HL-60 (cell line): ENCODE data around the gene FZR1.

Experiments
- GABPA ChIP-seq: IDR thresholded peaks from 2 replicates; pipeline ENCODE4 v1.6.1; 2012; ENCODE audit warnings: low read depth
- POLR2AphosphoS5 ChIP-seq: IDR thresholded peaks from 2 replicates; pipeline ENCODE4 v1.6.1; 2012; ENCODE audit warnings: low read depth
- SPI1 ChIP-seq: IDR thresholded peaks from 2 replicates; pipeline ENCODE4 v1.6.1; 2012; ENCODE audit warnings: low read depth, mild to moderate bottlenecking, borderline replicate concordance
- TF ChIP-seq, protein P1 (sequence below): IDR thresholded peaks from one replicate; pipeline ENCODE4 v1.5.1; 2011; ENCODE audit warnings: low read length, control low read depth, inconsistent platforms; ENCODE audit not compliant: insufficient read depth
- TF ChIP-seq, protein P2 (sequence below): IDR thresholded peaks from 2 replicates; pipeline ENCODE4 v1.6.1; 2012; ENCODE audit warnings: low read depth; ENCODE audit not compliant: insufficient replicate concordance

DNA sequence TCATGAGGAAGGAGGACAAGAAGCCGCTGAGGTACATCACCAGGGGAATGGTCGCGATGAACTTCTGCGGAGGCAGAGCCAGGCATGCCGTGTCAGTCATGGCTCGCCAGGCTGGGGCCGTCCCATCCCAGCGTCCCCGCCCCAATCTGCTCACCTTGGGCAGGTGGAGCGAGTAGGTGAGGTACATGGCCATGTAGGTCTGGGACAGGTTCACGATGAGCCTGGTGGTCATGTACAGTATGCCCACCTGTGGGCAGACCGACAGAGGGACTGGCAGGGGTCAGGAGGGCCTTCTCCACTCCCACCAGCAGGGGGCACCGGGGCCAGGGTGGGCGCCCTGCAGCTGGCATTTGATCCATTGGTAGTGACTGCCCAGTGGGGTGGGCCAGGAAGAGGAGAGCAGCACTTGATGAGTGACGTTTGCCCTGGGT, 41.2 kb downstream of the FZR1 start:
- TF ChIP-seq GABPA = no peak
- TF ChIP-seq, protein P1, sequence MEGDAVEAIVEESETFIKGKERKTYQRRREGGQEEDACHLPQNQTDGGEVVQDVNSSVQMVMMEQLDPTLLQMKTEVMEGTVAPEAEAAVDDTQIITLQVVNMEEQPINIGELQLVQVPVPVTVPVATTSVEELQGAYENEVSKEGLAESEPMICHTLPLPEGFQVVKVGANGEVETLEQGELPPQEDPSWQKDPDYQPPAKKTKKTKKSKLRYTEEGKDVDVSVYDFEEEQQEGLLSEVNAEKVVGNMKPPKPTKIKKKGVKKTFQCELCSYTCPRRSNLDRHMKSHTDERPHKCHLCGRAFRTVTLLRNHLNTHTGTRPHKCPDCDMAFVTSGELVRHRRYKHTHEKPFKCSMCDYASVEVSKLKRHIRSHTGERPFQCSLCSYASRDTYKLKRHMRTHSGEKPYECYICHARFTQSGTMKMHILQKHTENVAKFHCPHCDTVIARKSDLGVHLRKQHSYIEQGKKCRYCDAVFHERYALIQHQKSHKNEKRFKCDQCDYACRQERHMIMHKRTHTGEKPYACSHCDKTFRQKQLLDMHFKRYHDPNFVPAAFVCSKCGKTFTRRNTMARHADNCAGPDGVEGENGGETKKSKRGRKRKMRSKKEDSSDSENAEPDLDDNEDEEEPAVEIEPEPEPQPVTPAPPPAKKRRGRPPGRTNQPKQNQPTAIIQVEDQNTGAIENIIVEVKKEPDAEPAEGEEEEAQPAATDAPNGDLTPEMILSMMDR = peak; percentile 50
- TF ChIP-seq POLR2AphosphoS5 = no peak
- TF ChIP-seq, protein P2, sequence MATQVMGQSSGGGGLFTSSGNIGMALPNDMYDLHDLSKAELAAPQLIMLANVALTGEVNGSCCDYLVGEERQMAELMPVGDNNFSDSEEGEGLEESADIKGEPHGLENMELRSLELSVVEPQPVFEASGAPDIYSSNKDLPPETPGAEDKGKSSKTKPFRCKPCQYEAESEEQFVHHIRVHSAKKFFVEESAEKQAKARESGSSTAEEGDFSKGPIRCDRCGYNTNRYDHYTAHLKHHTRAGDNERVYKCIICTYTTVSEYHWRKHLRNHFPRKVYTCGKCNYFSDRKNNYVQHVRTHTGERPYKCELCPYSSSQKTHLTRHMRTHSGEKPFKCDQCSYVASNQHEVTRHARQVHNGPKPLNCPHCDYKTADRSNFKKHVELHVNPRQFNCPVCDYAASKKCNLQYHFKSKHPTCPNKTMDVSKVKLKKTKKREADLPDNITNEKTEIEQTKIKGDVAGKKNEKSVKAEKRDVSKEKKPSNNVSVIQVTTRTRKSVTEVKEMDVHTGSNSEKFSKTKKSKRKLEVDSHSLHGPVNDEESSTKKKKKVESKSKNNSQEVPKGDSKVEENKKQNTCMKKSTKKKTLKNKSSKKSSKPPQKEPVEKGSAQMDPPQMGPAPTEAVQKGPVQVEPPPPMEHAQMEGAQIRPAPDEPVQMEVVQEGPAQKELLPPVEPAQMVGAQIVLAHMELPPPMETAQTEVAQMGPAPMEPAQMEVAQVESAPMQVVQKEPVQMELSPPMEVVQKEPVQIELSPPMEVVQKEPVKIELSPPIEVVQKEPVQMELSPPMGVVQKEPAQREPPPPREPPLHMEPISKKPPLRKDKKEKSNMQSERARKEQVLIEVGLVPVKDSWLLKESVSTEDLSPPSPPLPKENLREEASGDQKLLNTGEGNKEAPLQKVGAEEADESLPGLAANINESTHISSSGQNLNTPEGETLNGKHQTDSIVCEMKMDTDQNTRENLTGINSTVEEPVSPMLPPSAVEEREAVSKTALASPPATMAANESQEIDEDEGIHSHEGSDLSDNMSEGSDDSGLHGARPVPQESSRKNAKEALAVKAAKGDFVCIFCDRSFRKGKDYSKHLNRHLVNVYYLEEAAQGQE = no peak
- TF ChIP-seq SPI1 = no peak
